Measurements from ENCODE around the gene ATP1A1.

DNA sequence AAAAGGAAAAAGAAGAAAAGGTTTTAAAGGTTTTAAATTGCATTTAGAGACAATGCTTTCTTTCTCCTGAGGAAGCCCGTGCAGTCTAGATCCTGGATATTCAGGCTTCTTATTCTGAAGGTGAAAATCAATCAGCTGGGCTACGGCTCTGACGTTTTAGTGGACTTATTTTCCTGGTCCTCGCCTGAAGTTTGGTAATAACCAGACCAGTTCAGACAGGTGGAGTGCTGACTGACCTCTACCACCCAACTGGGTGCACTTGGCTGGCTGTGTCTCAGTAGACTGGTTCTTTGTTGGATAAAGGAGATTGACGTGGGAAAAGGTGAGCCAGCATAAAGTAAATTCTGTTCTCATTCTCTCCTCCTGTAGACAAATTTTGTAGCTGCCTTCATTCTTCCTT, 7.2 kb upstream of the ATP1A1 start:
- TF ChIP-seq L3MBTL2 (conservative IDR thresholded peaks at IDR 0.05) (no peak), ELF4 (IDR thresholded peaks at IDR 0.05) (no peak), FOXM1 (IDR thresholded peaks at IDR 0.05; ENCODE audit: borderline replicate concordance) (no peak), NFRKB (IDR thresholded peaks at IDR 0.05) (no peak), FOXA1 (IDR thresholded peaks at IDR 0.05) (no peak), SUZ12 (IDR thresholded peaks at IDR 0.05) (no peak)
